B cell (primary cell): ENCODE data around the gene TKT. TPM values are rescaled to one million over a fixed set of nuclear protein-coding genes. Genes with fewer than 3 reads are reported as not detected.

Experiments used
- ATAC-seq: fragments of 200-7000 bp; cut with Tn5 transposase; one replicate; pipeline ENCODE4 v1.10.0; 2021; ENCODE audit warnings: low read depth, mild to moderate bottlenecking, moderate number of reproducible peaks, moderate library complexity
- CTCF ChIA-PET: fragments of 350-600 bp; sonication (Branson Sonifier 250); formaldehyde crosslinking; loops from one replicate; lab custom pipeline; 2021; ENCODE audit warnings: antibody characterized with exemption, inconsistent platforms; lab: Charles Lee
- POLR2A ChIA-PET: fragments of 350-600 bp; sonication (Branson Sonifier 250); formaldehyde crosslinking; loops from one replicate; lab custom pipeline; 2021; ENCODE audit warnings: antibody characterized with exemption; lab: Charles Lee
- DNase-seq: peaks from one replicate; pipeline ENCODE4 v3.0.0; 2013
- H2AFZ ChIP-seq: 2 replicates; pipeline ENCODE4 v1.6.1; 2012; ENCODE audit warnings: mild to moderate bottlenecking, low read depth, low read length; ENCODE audit not compliant: insufficient read depth, poor library complexity, severe bottlenecking
- H3K27ac ChIP-seq, 2 donors: 1 replicate in 1 of 2; 2 replicates in 1 of 2; pipeline ENCODE4 v1.5.1; 2012 to 2013; ENCODE audit warnings: low read length in 2 of 2, mild to moderate bottlenecking in 2 of 2, moderate library complexity in 1 of 2
- H3K27me3 ChIP-seq, 4 experiments: fragments of 200-600 bp in 1 of 4; sonication (generic) in 1 of 4; replicated peaks in 1 of 4; 1 replicate in 2 of 4; 2 replicates in 2 of 4; pipeline versions ENCODE4 v1.6.1 to v1.7.0; 2013 to 2016; ENCODE audit warnings: low read length in 3 of 4, mild to moderate bottlenecking in 2 of 4, mixed read lengths in 1 of 4, moderate library complexity in 1 of 4; ENCODE audit not compliant: insufficient read depth in 4 of 4, control insufficient read depth in 3 of 4; ENCODE audit errors: control extremely low read depth in 1 of 4
- H3K36me3 ChIP-seq, 2 experiments: replicated peaks in 1 of 2; 1 replicate in 1 of 2; 2 replicates in 1 of 2; pipeline versions ENCODE4 v1.6.1 to v1.7.1; 2013; ENCODE audit warnings: low read length in 1 of 2; ENCODE audit not compliant: insufficient read depth in 2 of 2, control insufficient read depth in 1 of 2; ENCODE audit errors: control extremely low read depth in 1 of 2, extremely low read depth in 1 of 2
- H3K4me1 ChIP-seq, 2 donors: fragments of 200-600 bp in 1 of 2; sonication (generic) in 1 of 2; 1 replicate in 1 of 2; 2 replicates in 1 of 2; pipeline versions ENCODE4 v1.5.1 to v1.6.1; 2013 to 2017; ENCODE audit warnings: low read length in 2 of 2; ENCODE audit not compliant: control insufficient read depth in 2 of 2, insufficient read depth in 2 of 2
- H3K4me2 ChIP-seq: replicated peaks from 2 replicates; pipeline ENCODE3; 2012; ENCODE audit warnings: mild to moderate bottlenecking, low read depth, low read length; ENCODE audit not compliant: poor library complexity, severe bottlenecking
- H3K4me3 ChIP-seq, 5 experiments: fragments of 200-600 bp in 1 of 5; sonication (generic) in 1 of 5; 1 replicate in 3 of 5; 2 replicates in 2 of 5; pipeline versions ENCODE4 v1.5.1 to v1.7.0; 2011 to 2016; ENCODE audit warnings: low read length in 4 of 5, mild to moderate bottlenecking in 4 of 5, low read depth in 2 of 5, control low read depth in 1 of 5, moderate library complexity in 1 of 5; ENCODE audit not compliant: insufficient read depth in 1 of 5; ENCODE audit errors: control extremely low read depth in 1 of 5, extremely low read depth in 1 of 5
- H3K79me2 ChIP-seq: fragments of 200-600 bp; sonication (generic); one replicate; pipeline ENCODE4 v1.6.0; 2016; ENCODE audit warnings: low read length; ENCODE audit not compliant: control insufficient read depth, insufficient read depth
- H3K9ac ChIP-seq: fragments of 200-600 bp; sonication (generic); 2 replicates; pipeline ENCODE4 v1.6.1; 2017; ENCODE audit warnings: mild to moderate bottlenecking, low read length, moderate library complexity
- H3K9me3 ChIP-seq, 3 donors: one replicate each; pipeline versions ENCODE4 v1.6.1 to v1.7.1; 2013; ENCODE audit warnings: low read length in 2 of 3; ENCODE audit not compliant: control insufficient read depth in 2 of 3, insufficient read depth in 1 of 3; ENCODE audit errors: control extremely low read depth in 1 of 3
- H4K20me1 ChIP-seq: 2 replicates; pipeline ENCODE4 v1.6.0; 2012; ENCODE audit warnings: mild to moderate bottlenecking, low read length; ENCODE audit not compliant: insufficient read depth, control insufficient read depth, poor library complexity, severe bottlenecking
- H3K27ac Mint-ChIP-seq: one replicate; pipeline ENCODE4 v1.8.0; 2021; ENCODE audit warnings: mixed read lengths
- H3K27me3 Mint-ChIP-seq: one replicate; pipeline ENCODE4 v1.8.0; 2021; ENCODE audit warnings: mixed read lengths
- H3K4me1 Mint-ChIP-seq: one replicate; pipeline ENCODE4 v1.8.0; 2021; ENCODE audit warnings: mixed read lengths
- H3K4me3 Mint-ChIP-seq: one replicate; pipeline ENCODE4 v1.8.0; 2021; ENCODE audit warnings: mixed read lengths
- H3K9me3 Mint-ChIP-seq: one replicate; pipeline ENCODE4 v1.8.0; 2022; ENCODE audit warnings: mixed read lengths; ENCODE audit not compliant: insufficient read depth
- CTCF ChIP-seq: fragments of 200-600 bp; IDR thresholded peaks from one replicate; pipeline ENCODE4 v1.8.0; 2022; ENCODE audit warnings: antibody characterized with exemption, mild to moderate bottlenecking
- EZH2 ChIP-seq: IDR thresholded peaks from 2 replicates; pipeline ENCODE4 v1.6.1; 2012; ENCODE audit warnings: borderline replicate concordance, low read depth, mild to moderate bottlenecking, moderate library complexity, low read length; ENCODE audit not compliant: insufficient read depth, poor library complexity, severe bottlenecking
- WGBS: methylation state at CpG from one replicate; pipeline ENCODE4 v1.1.5; 2013; ENCODE audit warnings: missing lambda C conversion rate; ENCODE audit not compliant: insufficient coverage; 5-methylcytosine and 5-hydroxymethylcytosine counted together
- intact Hi-C: fragments of 100-400 bp; cut with micrococcal nuclease; formaldehyde crosslinking; loops from one replicate; pipeline ENCODE4 v1.10.0; 2022
- polyA minus RNA-seq: library from RNA; depleted of rRNA, polyadenylated mRNA; stranded (reverse); fragments of >200 nt; gene quantifications from 2 replicates; pipeline ENCODE4 v1.2.3, GENCODE V29; 2012
- polyA plus RNA-seq: library from polyadenylated mRNA; depleted of rRNA; stranded (reverse); fragments of >200 nt; gene quantifications from 2 replicates; pipeline ENCODE4 v1.2.3, GENCODE V29; 2012
- total RNA-seq, 2 donors: library from RNA; stranded (reverse); fragments of 120-200 nt in 1 of 2; gene quantifications; 1 replicate in 1 of 2; 2 replicates in 1 of 2; pipeline versions ENCODE4 v1.2.3 to v1.2.4, GENCODE V29; 2013 to 2022

TKT gene, protein sequence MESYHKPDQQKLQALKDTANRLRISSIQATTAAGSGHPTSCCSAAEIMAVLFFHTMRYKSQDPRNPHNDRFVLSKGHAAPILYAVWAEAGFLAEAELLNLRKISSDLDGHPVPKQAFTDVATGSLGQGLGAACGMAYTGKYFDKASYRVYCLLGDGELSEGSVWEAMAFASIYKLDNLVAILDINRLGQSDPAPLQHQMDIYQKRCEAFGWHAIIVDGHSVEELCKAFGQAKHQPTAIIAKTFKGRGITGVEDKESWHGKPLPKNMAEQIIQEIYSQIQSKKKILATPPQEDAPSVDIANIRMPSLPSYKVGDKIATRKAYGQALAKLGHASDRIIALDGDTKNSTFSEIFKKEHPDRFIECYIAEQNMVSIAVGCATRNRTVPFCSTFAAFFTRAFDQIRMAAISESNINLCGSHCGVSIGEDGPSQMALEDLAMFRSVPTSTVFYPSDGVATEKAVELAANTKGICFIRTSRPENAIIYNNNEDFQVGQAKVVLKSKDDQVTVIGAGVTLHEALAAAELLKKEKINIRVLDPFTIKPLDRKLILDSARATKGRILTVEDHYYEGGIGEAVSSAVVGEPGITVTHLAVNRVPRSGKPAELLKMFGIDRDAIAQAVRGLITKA
- total RNA-seq (81.0 and 85.8 TPM in 2 replicates), polyA plus RNA-seq (44.6 and 69.5 TPM in 2 replicates), polyA minus RNA-seq (240 and 313 TPM in 2 replicates)
- 128 TPM for total RNA-seq (2013)

GRCh38 chr3:53255775-53256703, at the start of gene TKT:
Gene TKT (minus strand): TSS chr3:53256022. CDS start chr3:53255942, 80 bp downstream.
- Mint-ChIP-seq H3K27me3 (no peaks in the 10 kb centered on the region), H3K27ac (peak within 1 kb of the TSS; percentile 81), H3K9me3 (no peaks in the 10 kb centered on the region), H3K4me1 (peaks cover 36% of the 10 kb centered on the region), H3K4me3 (peak within 1 kb of the TSS; percentile 91)
- H4K20me1 ChIP-seq = peaks cover 33% of the 10 kb centered on the region
- TF ChIP-seq CTCF = no peak
- TF ChIP-seq EZH2 = no peak
- ATAC-seq (peak; percentile 87), DNase-seq (peak; percentile 87)
- no peaks in the 10 kb centered on the region for H3K27me3 ChIP-seq
- H3K4me2 ChIP-seq = peak within 1 kb of the TSS; percentile 86
- peak within 1 kb of the TSS; percentile 50 to 63 for H3K27ac ChIP-seq
- intact Hi-C loops = loop anchor here (1.0 to 10.0 kb wide), 6 partner anchors 74 to 361 kb away; partner anchors contain the start of genes DCP1A, PRKCD, RFT1 and STIMATE
- H3K9ac ChIP-seq = peak within 1 kb of the TSS; percentile 71
- peak within 1 kb of the TSS; percentile 72 to 83 (median 75) for H3K4me3 ChIP-seq
- POLR2A ChIA-PET = no interaction called here
- H3K9me3 ChIP-seq = no peaks in the 10 kb centered on the region
- H3K36me3 ChIP-seq = no peaks in the 10 kb centered on the region
- CTCF ChIA-PET = interaction anchor here (1.2 kb wide), 1 partner anchor 34 kb away, joined by 3 read pairs; no protein-coding TSS in a partner anchor
- peaks cover 30 to 42% of the 10 kb centered on the region in 2 donors for H3K4me1 ChIP-seq
- H3K79me2 ChIP-seq = peaks cover 43% of the 10 kb centered on the region
- H2AFZ ChIP-seq = peak within 1 kb of the TSS; percentile 84
- 7% methylated on average over 55 of the region's 66 CpGs for WGBS
